Right atrium auricular region (tissue), 2 donors: ENCODE data around the gene IL16. TPM values are rescaled to one million over a fixed set of nuclear protein-coding genes. Genes with fewer than 3 reads are reported as not detected.

Source experiments
- DNase-seq: peaks from one replicate; pipeline ENCODE4 v3.0.0-alpha.2; 2019; ENCODE audit warnings: low spot score
- H3K27ac ChIP-seq, 2 donors: fragments of 200-600 bp; sonication (generic); 1 replicate in 1 of 2; 2 replicates in 1 of 2; pipeline ENCODE4 v1.5.1; 2016 to 2019
- H3K27me3 ChIP-seq, 2 donors: fragments of 200-600 bp; sonication (generic); one replicate each; pipeline versions ENCODE4 v1.5.1 to v1.6.0; 2017 to 2019
- H3K36me3 ChIP-seq: fragments of 200-600 bp; sonication (generic); one replicate; pipeline ENCODE4 v1.5.1; 2016
- H3K4me1 ChIP-seq, 2 donors: fragments of 200-600 bp; sonication (generic); one replicate each; pipeline versions ENCODE4 v1.5.1 to v1.6.0; 2017 to 2019
- H3K4me3 ChIP-seq, 2 donors: fragments of 200-600 bp; sonication (generic); 1 replicate in 1 of 2; 2 replicates in 1 of 2; pipeline ENCODE4 v1.5.1; 2017 to 2019; ENCODE audit warnings: mild to moderate bottlenecking in 1 of 2, moderate library complexity in 1 of 2
- H3K9me3 ChIP-seq, 2 donors: fragments of 200-600 bp; sonication (generic); one replicate each; pipeline ENCODE4 v1.5.1; 2019
- total RNA-seq, 2 donors: library from RNA; depleted of rRNA; stranded (reverse); fragments of >200 nt; gene quantifications; one replicate each; pipeline ENCODE4 v1.1.0, GENCODE V29; 2016
- TF ChIP-seq, protein P1 (sequence below), 2 donors: fragments of 200-600 bp; sonication (generic); IDR thresholded peaks; one replicate each; pipeline ENCODE4 v1.5.1; 2019; ENCODE audit warnings: antibody characterized with exemption in 2 of 2

Gene IL16
- total RNA-seq, 2 donors from 2014 or later: 3.9 to 12.1 TPM

DNA sequence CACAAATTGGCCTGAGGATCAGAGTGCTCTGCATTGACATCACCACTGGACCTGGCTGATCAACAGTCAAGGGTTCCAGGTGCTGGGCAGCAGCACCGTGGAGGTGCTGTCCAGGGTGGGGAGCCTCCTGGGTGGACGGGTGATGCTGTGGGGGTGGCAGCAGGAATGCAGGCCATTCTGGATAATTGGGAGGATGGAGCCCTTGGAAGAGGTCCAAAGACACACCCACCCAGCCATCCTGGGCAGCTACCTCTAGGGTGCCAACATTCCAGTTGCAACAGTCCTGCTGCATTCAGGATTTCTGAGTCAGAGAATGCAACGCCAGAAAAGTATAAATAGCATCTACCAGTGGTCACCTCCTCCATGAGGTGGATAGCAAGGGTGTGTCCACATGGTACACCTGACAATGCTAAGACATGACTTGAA lies 100.5 kb downstream of the IL16 start:
- TF ChIP-seq, protein P1, sequence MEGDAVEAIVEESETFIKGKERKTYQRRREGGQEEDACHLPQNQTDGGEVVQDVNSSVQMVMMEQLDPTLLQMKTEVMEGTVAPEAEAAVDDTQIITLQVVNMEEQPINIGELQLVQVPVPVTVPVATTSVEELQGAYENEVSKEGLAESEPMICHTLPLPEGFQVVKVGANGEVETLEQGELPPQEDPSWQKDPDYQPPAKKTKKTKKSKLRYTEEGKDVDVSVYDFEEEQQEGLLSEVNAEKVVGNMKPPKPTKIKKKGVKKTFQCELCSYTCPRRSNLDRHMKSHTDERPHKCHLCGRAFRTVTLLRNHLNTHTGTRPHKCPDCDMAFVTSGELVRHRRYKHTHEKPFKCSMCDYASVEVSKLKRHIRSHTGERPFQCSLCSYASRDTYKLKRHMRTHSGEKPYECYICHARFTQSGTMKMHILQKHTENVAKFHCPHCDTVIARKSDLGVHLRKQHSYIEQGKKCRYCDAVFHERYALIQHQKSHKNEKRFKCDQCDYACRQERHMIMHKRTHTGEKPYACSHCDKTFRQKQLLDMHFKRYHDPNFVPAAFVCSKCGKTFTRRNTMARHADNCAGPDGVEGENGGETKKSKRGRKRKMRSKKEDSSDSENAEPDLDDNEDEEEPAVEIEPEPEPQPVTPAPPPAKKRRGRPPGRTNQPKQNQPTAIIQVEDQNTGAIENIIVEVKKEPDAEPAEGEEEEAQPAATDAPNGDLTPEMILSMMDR (IDR thresholded peaks at IDR 0.05): no peak
- Histone ChIP-seq H3K36me3 (peaks cover 2% of the 10 kb centered on the region), H3K27ac (peak overlapping the region; percentile 29 to 45), H3K27me3 (no peaks in the 10 kb centered on the region), H3K4me1 (peaks cover 0 to 35% of the 10 kb centered on the region in 2 donors), H3K4me3 (peak overlapping the region in 1 of 2 donors; percentile 25), H3K9me3 (no peaks in the 10 kb centered on the region)
- no peak for DNase-seq

DNA sequence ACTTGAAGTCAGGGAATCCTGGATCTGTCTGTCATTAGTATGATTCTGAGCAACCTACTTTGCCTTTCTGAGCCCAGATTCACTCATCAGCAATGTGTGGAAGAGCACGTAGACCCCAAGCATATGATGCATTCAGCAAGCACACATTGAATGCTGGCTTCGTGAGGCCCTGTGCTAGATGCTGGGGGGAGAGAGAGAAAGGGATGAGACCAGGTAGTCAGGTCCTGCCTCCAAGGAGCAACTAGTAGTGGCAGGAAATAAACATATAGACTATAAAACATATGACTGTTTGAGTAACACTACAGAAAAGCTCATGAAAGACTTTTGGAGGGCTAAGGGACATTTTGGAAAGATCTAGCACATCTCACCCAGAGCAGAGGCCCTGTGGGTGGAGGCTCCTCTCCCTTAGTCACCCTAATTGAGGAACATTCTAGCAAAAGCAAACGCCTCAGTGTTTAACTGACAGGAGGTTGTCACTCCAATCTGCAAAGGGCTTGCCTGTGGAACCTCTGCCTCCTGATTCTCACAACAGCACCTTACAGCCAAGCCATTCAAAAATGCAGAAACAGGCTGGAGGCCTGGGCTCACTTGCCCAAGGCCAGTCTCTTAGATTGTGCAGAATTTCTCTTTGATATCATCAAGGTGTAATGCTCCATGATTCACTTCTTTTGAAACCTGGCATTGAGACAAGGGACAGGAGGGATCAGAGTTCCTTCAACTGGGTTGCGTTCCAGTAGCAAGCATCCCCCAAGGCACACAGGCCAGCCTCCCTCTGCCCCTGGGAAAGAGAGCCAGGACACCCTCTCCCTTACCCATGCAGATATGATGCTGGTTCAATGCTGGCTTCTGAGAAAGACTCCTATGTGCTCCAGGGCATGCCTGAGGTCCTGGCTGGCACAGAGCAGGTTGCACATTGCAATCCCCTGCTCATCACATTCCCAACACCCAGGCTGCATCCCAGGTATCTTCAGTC lies 101.2 kb downstream of the IL16 start:
- Histone ChIP-seq H3K4me3 (peak overlapping the region in 1 of 2 donors; percentile 25), H3K27ac (peak overlapping the region; percentile 29 to 45), H3K4me1 (peaks cover 0 to 35% of the 10 kb centered on the region in 2 donors), H3K36me3 (no peaks in the 10 kb centered on the region), H3K27me3 (no peaks in the 10 kb centered on the region), H3K9me3 (no peaks in the 10 kb centered on the region)
- TF ChIP-seq, protein P1 (IDR thresholded peaks at IDR 0.05): no peak
- no peak for DNase-seq

DNA sequence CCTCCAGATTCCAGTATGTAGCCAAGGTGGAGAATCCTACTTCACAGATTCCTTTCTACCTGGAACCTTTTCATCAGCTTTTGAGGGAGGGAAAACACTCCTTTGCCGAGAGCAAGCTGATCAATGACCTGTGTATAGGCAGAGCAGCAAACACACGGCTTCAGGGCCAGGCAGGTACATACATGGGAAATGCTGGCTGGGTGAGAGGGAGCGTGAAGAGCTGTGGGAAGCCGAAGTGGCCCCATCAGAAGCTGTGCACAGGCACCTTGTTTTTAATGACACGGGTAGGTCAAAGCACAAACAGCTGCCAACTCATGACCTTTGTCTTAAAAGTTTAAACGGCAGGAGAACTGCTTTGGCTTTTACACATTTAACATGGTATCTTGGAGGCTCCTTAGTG lies 101.9 kb downstream of the IL16 start:
- Histone ChIP-seq H3K27ac (peak overlapping the region in 1 of 2 donors; percentile 8), H3K36me3 (no peaks in the 10 kb centered on the region), H3K27me3 (no peaks in the 10 kb centered on the region), H3K4me1 (peaks cover 0 to 35% of the 10 kb centered on the region in 2 donors), H3K4me3 (no peak overlapping the region), H3K9me3 (no peaks in the 10 kb centered on the region)
- TF ChIP-seq, protein P1 (IDR thresholded peaks at IDR 0.05): no peak
- DNase-seq: no peak

DNA sequence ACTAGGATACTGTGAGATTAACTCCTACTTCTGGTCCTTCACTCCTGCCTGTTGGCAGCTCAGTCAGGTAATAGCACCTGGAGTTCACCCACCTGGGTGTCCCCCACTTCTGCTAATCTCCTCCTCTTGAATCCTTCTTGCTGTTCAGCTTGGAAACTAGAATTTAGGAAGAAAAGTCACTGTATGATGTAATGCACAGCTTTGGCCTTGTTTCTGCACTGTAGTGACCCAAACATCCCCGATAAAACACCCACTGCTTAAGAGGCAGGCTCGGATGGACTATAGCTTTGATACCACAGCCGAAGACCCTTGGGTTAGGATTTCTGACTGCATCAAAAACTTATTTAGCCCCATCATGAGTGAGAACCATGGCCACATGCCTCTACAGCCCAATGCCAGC lies 102.5 kb downstream of the IL16 start:
- Histone ChIP-seq H3K4me3 (no peak overlapping the region), H3K27me3 (no peaks in the 10 kb centered on the region), H3K36me3 (no peaks in the 10 kb centered on the region), H3K9me3 (no peaks in the 10 kb centered on the region), H3K4me1 (peaks cover 0 to 31% of the 10 kb centered on the region in 2 donors), H3K27ac (no peak overlapping the region)
- DNase-seq: no peak
- TF ChIP-seq, protein P1 (IDR thresholded peaks at IDR 0.05): no peak

DNA sequence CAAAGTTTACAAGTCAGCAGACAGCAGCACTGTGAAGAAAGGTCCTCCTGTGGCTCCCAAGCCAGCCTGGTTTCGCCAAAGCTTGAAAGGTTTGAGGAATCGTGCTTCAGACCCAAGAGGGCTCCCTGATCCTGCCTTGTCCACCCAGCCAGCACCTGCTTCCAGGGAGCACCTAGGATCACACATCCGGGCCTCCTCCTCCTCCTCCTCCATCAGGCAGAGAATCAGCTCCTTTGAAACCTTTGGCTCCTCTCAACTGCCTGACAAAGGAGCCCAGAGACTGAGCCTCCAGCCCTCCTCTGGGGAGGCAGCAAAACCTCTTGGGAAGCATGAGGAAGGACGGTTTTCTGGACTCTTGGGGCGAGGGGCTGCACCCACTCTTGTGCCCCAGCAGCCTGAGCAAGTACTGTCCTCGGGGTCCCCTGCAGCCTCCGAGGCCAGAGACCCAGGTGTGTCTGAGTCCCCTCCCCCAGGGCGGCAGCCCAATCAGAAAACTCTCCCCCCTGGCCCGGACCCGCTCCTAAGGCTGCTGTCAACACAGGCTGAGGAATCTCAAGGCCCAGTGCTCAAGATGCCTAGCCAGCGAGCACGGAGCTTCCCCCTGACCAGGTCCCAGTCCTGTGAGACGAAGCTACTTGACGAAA lies 103.1 kb downstream of the IL16 start:
- Histone ChIP-seq H3K4me3 (no peak overlapping the region), H3K27me3 (no peaks in the 10 kb centered on the region), H3K4me1 (peaks cover 0 to 25% of the 10 kb centered on the region in 2 donors), H3K36me3 (no peaks in the 10 kb centered on the region), H3K27ac (no peak overlapping the region), H3K9me3 (no peaks in the 10 kb centered on the region)
- TF ChIP-seq, protein P1 (IDR thresholded peaks at IDR 0.05): no peak
- DNase-seq: no peak
